H1 (cell line): ENCODE measurements around the gene CTXN1. TPM values are rescaled to one million over a fixed set of nuclear protein-coding genes. Genes with fewer than 3 reads are reported as not detected.

Experiments used
- BCL11A ChIP-seq, 2 experiments: IDR thresholded peaks; one replicate each; pipeline ENCODE4 v1.6.1; 2011; ENCODE audit warnings: low read depth in 2 of 2, low read length in 2 of 2, mild to moderate bottlenecking in 2 of 2
- CTCF ChIP-seq, 3 experiments: IDR thresholded peaks; 1 replicate in 2 of 3; 2 replicates in 1 of 3; pipeline versions ENCODE4 v1.5.1 to v1.6.1; 2011; ENCODE audit warnings: low read length in 3 of 3, mild to moderate bottlenecking in 3 of 3, inconsistent platforms in 2 of 3, low read depth in 1 of 3, moderate library complexity in 1 of 3; ENCODE audit not compliant: insufficient read depth in 1 of 3; ENCODE audit errors: control extremely low read depth in 1 of 3
- MAFK ChIP-seq: IDR thresholded peaks from 2 replicates; pipeline ENCODE4 v1.6.1; 2012; ENCODE audit warnings: low read depth, mild to moderate bottlenecking, improper control_type of control experiment, low read length
- POLR2AphosphoS5 ChIP-seq: IDR thresholded peaks from 2 replicates; pipeline ENCODE4 v1.6.1; 2011; ENCODE audit warnings: low read depth, low read length
- TAF1 ChIP-seq: IDR thresholded peaks from 2 replicates; pipeline ENCODE4 v1.6.1; 2011; ENCODE audit warnings: mild to moderate bottlenecking, low read depth, low read length
- TCF12 ChIP-seq: IDR thresholded peaks from 2 replicates; pipeline ENCODE4 v1.6.1; 2011; ENCODE audit warnings: low read depth, mild to moderate bottlenecking, low read length
- TEAD4 ChIP-seq: IDR thresholded peaks from 2 replicates; pipeline ENCODE4 v1.6.1; 2012; ENCODE audit warnings: low read depth, low read length, inconsistent platforms, mixed read lengths
- polyA plus RNA-seq, 7 experiments: library from polyadenylated mRNA; depleted of rRNA in 3 of 7; stranded (reverse) in 5 of 7; unstranded in 2 of 7; fragments of >200 nt in 5 of 7; fragments of 200-250 nt in 2 of 7; gene quantifications; 1 replicate in 5 of 7; 2 replicates in 1 of 7; 4 replicates in 1 of 7; pipeline versions ENCODE4 v1.2.1 to v1.2.3, GENCODE V29; 2011 to 2013; ENCODE audit warnings: missing spikeins in 2 of 7, mixed read lengths in 2 of 7
- total RNA-seq: library from RNA; stranded (reverse); fragmentation: NEBNext Ultra II Directional; extraction: Animal tissue kit (Norgen Biotek cat#: 25700); gene quantifications from 2 replicates; pipeline ENCODE4 v1.2.1, GENCODE V29; 2021

Gene CTXN1
- total and polyA plus RNA-seq, 2 of the 8 experiments (the other 6 are each of a cell fraction or from before 2014, with no cell fraction given), result 16.4 to 58.0 TPM

DNA sequence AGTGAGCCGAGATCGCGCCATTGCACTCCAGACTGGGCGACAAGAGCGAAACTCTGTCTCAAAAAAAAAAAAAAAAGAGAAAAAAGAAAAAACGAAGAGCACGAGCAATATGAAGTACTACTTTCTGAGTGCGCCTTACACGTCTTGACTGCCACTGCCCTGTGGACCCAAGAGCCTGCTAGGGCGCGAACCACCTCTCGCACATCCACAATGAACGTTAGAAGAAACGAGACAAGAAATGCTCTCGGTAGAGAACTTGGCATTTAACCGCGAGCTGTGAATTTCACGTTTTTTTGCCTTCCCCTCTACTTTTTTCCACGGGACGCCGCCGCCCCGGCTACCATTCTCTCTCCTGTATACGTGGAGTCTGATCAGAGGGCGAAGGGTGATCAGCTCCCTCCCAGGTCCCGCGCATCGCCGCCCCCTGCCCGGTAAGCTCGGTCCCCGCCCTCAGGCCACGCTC lies 17.1 kb upstream of the CTXN1 start (continued):
- TF ChIP-seq POLR2AphosphoS5, result no peak
- no peak for TF ChIP-seq TCF12
- TF ChIP-seq TEAD4, result no peak
- TF ChIP-seq MAFK, result no peak
- TF ChIP-seq TAF1, result no peak
- no peak for TF ChIP-seq BCL11A (IDR thresholded peaks at IDR 0.05; ENCODE audit: low read depth in 2 of 2, low read length in 2 of 2)
- no peak for TF ChIP-seq CTCF (IDR thresholded peaks at IDR 0.05; ENCODE audit: control extremely low read depth in 1 of 3, insufficient read depth in 1 of 3, low read depth in 1 of 3, low read length in 3 of 3)
